Transverse colon (tissue), 4 donors: ENCODE results near the gene DNAH11. TPM values are rescaled to one million over a fixed set of nuclear protein-coding genes. Genes with fewer than 3 reads are reported as not detected.

Experiments
- DNase-seq: peaks from one replicate; pipeline ENCODE4 v3.0.0-alpha.2; 2019
- H3K27ac ChIP-seq, 4 donors: fragments of 200-600 bp; sonication (generic); 2 replicates each; pipeline ENCODE4 v1.5.1; 2016 to 2018; ENCODE audit warnings: inconsistent platforms in 4 of 4
- H3K27me3 ChIP-seq: fragments of 200-600 bp; sonication (generic); 2 replicates; pipeline ENCODE4 v1.5.1; 2017; ENCODE audit warnings: inconsistent platforms
- H3K36me3 ChIP-seq, 4 donors: fragments of 200-600 bp; sonication (generic); 2 replicates each; pipeline ENCODE4 v1.5.1; 2017 to 2019; ENCODE audit warnings: inconsistent platforms in 4 of 4
- H3K4me1 ChIP-seq, 4 donors: fragments of 200-600 bp; sonication (generic); 2 replicates each; pipeline ENCODE4 v1.5.1; 2017 to 2020; ENCODE audit warnings: inconsistent platforms in 4 of 4
- H3K4me3 ChIP-seq, 4 donors: fragments of 200-600 bp; sonication (generic); 1 replicate in 1 of 4; 2 replicates in 3 of 4; pipeline versions ENCODE4 v1.5.1 to v1.6.1; 2017 to 2019; ENCODE audit warnings: inconsistent platforms in 4 of 4
- H3K9me3 ChIP-seq, 2 donors: fragments of 200-600 bp; sonication (generic); 2 replicates each; pipeline ENCODE4 v1.5.1; 2017 to 2019; ENCODE audit warnings: inconsistent platforms in 2 of 2
- EP300 ChIP-seq: sonication (generic); formaldehyde crosslinking; IDR thresholded peaks from one replicate; pipeline ENCODE4 v1.6.1; 2017; ENCODE audit warnings: antibody characterized with exemption, low read depth
- POLR2A ChIP-seq: fragments of 450-650 bp; IDR thresholded peaks from one replicate; pipeline ENCODE4 v1.6.1; 2016; ENCODE audit warnings: antibody characterized with exemption, mild to moderate bottlenecking, moderate library complexity
- POLR2AphosphoS5 ChIP-seq, 3 donors: sonication (generic); formaldehyde crosslinking; IDR thresholded peaks; one replicate each; pipeline ENCODE4 v1.6.1; 2016; ENCODE audit warnings: antibody characterized with exemption in 3 of 3
- WGBS, 2 donors: methylation state at CpG; one replicate each; pipeline ENCODE4 v1.1.5; 2018; ENCODE audit warnings: low coverage in 1 of 2; 5-methylcytosine and 5-hydroxymethylcytosine counted together
- in situ Hi-C, 4 donors: fragments of 200-750 bp; cut with MboI; loops; one replicate each; pipeline versions ENCODE4 v1.15.0 to v1.15.1; 2017; ENCODE audit warnings: low sequenced_read_pairs in 3 of 4, low pct_ligation_motif_present in 1 of 4, low pct_unique_long_range_greater_than_20kb in 1 of 4
- intact Hi-C: fragments of 100-400 bp; cut with DNase I; formaldehyde crosslinking; loops from one replicate; pipeline ENCODE4 v1.15.1; 2023; ENCODE audit warnings: low total_unique reads
- total RNA-seq, 4 donors: library from RNA; depleted of rRNA; stranded (reverse); fragments of >200 nt; gene quantifications; one replicate each; pipeline ENCODE4 v1.1.0, GENCODE V29; 2016
- TF ChIP-seq, protein P1 (sequence below), 5 experiments: fragments of 200-600 bp in 3 of 5; fragments of 450-650 bp in 2 of 5; sonication (generic) in 3 of 5; IDR thresholded peaks; 1 replicate in 2 of 5; 2 replicates in 3 of 5; pipeline ENCODE4 v1.5.1; 2016 to 2017; ENCODE audit warnings: antibody characterized with exemption in 5 of 5, inconsistent platforms in 3 of 5, mild to moderate bottlenecking in 2 of 5, moderate library complexity in 1 of 5

Gene DNAH11
- total RNA-seq, 4 donors from 2014 or later: under 0.01 to 0.16 TPM; not detected in 2

DNA sequence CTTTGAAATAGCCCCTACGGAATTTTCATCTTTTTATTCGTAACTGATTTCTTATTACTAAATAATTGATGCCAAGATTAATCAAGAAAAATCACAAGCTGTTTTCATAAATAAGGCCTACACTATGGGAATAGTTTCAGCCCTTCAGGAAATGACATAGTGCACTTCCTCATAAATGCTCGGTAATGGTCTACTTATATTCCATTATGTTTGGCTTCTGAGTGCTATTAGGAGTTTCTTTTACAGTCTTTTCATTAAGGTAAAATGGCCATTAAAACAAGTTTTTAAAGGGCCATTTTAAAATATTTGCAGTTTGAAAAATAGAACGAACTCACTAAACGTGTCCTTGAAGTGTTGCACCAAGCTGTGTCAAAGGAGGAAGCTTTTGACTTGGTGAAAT, 174.5 kb downstream of the DNAH11 start:
- Histone ChIP-seq H3K27me3 (no peaks in the 10 kb centered on the region), H3K9me3 (no peaks in the 10 kb centered on the region), H3K36me3 (no peaks in the 10 kb centered on the region), H3K27ac (no peak overlapping the region), H3K4me1 (no peaks in the 10 kb centered on the region), H3K4me3 (no peak overlapping the region)
- no peak for DNase-seq
- WGBS, 2 donors: 84 to 88% methylated on average over 5 of the region's 5 CpGs
- intact Hi-C loops: no loop called here
- TF ChIP-seq POLR2AphosphoS5 (IDR thresholded peaks at IDR 0.05) (no peak), EP300 (no peak), POLR2A (no peak)
- TF ChIP-seq, protein P1, sequence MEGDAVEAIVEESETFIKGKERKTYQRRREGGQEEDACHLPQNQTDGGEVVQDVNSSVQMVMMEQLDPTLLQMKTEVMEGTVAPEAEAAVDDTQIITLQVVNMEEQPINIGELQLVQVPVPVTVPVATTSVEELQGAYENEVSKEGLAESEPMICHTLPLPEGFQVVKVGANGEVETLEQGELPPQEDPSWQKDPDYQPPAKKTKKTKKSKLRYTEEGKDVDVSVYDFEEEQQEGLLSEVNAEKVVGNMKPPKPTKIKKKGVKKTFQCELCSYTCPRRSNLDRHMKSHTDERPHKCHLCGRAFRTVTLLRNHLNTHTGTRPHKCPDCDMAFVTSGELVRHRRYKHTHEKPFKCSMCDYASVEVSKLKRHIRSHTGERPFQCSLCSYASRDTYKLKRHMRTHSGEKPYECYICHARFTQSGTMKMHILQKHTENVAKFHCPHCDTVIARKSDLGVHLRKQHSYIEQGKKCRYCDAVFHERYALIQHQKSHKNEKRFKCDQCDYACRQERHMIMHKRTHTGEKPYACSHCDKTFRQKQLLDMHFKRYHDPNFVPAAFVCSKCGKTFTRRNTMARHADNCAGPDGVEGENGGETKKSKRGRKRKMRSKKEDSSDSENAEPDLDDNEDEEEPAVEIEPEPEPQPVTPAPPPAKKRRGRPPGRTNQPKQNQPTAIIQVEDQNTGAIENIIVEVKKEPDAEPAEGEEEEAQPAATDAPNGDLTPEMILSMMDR (IDR thresholded peaks at IDR 0.05): no peak
- in situ Hi-C loops: no loop called here

DNA sequence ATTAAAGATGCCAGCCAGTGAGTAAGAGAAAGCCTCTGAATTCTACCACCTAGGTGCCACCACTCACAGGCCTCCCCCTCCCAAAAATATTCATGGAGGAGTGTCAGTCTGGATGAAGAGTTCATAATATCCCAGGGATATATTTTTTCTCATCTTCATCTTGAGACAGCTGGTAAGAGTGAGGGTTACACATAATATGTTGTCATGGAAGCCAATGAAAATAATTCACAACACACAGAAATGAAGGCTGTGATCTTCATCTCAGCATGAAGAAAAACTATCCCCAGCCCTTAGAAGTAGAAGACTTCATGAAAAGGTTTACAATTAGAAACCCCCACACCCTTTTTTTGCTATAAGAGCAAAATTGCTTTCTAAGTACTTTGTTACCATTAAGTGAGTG, 175.6 kb downstream of the DNAH11 start:
- in situ Hi-C loops: no loop called here
- intact Hi-C loops: no loop called here
- H3K4me1 ChIP-seq: no peaks in the 10 kb centered on the region
- no peaks in the 10 kb centered on the region for H3K9me3 ChIP-seq
- no peak overlapping the region for H3K27ac ChIP-seq
- TF ChIP-seq, protein P1 (IDR thresholded peaks at IDR 0.05): no peak
- no peak for TF ChIP-seq POLR2AphosphoS5 (IDR thresholded peaks at IDR 0.05)
- no peak for TF ChIP-seq POLR2A
- TF ChIP-seq EP300: no peak
- H3K36me3 ChIP-seq: no peaks in the 10 kb centered on the region
- H3K27me3 ChIP-seq: no peaks in the 10 kb centered on the region
- DNase-seq: no peak
- no peak overlapping the region for H3K4me3 ChIP-seq

DNA sequence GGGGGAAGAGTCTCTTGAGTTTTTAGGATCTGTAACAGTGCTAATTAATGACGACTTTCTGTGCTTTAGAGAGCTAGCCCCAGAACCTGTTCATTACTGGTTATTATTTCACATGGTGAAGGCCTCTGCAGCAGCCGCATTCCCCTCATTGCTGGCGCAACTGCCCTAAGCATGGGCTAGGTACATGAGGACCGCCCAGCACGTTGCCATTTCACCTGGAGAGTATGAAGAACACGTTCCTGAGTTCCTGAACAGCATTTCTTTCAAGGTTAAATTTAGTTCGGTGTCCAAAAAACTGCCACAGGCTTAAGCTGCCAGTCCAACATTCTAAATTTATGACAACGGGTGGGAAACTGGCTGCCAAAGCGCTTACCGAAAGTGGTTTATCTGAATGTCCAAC, 177.0 kb downstream of the DNAH11 start:
- TF ChIP-seq EP300: no peak
- no peak for TF ChIP-seq POLR2AphosphoS5 (IDR thresholded peaks at IDR 0.05)
- TF ChIP-seq, protein P1 (IDR thresholded peaks at IDR 0.05): no peak
- Histone ChIP-seq H3K27me3 (no peaks in the 10 kb centered on the region), H3K27ac (no peak overlapping the region), H3K4me3 (no peak overlapping the region), H3K36me3 (no peaks in the 10 kb centered on the region), H3K9me3 (no peaks in the 10 kb centered on the region), H3K4me1 (no peaks in the 10 kb centered on the region)
- DNase-seq: no peak
- in situ Hi-C loops: no loop called here
- 86 to 88% methylated on average over 6 to 10 of the region's 10 CpGs for WGBS, 2 donors
- intact Hi-C loops: no loop called here

DNA sequence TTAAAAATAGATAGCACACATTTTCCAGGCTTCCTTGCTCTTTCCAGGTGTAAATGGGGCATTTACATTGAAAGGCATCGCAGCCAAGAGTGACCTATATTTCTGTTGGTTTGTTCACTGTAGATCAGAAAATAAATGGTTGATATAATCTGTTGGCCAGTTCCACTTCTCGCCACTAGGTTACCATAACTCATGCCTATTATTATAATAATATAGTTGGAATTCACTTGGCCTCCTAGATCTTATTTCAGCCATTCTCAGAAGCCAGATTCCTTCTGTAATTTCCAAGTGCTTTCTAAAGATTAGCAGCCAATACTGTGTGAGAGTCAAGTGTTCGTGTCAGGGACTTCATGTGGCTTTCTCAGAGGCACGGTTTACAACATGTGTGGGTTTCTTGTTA, 179.5 kb downstream of the DNAH11 start:
- Histone ChIP-seq H3K27ac (no peak overlapping the region), H3K4me3 (no peak overlapping the region), H3K9me3 (no peaks in the 10 kb centered on the region), H3K36me3 (no peaks in the 10 kb centered on the region), H3K4me1 (no peaks in the 10 kb centered on the region), H3K27me3 (no peaks in the 10 kb centered on the region)
- no peak for DNase-seq
- intact Hi-C loops (no loop called here), in situ Hi-C loops (no loop called here)
- TF ChIP-seq POLR2AphosphoS5 (IDR thresholded peaks at IDR 0.05): no peak
- TF ChIP-seq, protein P1 (IDR thresholded peaks at IDR 0.05): peak in 2 of 5 experiments; percentile 12 to 18
- no peak for TF ChIP-seq POLR2A
- no peak for TF ChIP-seq EP300
- WGBS, 2 donors: 80 to 83% methylated on average over 4 of the region's 4 CpGs
